Measurements from ENCODE around the gene PBX1. TPM values are rescaled to one million over a fixed set of nuclear protein-coding genes. Genes with fewer than 3 reads are reported as not detected.

Gene PBX1
- total and polyA plus RNA-seq, 2 experiments from 2014 or later = 14.8 to 61.6 TPM

DNA sequence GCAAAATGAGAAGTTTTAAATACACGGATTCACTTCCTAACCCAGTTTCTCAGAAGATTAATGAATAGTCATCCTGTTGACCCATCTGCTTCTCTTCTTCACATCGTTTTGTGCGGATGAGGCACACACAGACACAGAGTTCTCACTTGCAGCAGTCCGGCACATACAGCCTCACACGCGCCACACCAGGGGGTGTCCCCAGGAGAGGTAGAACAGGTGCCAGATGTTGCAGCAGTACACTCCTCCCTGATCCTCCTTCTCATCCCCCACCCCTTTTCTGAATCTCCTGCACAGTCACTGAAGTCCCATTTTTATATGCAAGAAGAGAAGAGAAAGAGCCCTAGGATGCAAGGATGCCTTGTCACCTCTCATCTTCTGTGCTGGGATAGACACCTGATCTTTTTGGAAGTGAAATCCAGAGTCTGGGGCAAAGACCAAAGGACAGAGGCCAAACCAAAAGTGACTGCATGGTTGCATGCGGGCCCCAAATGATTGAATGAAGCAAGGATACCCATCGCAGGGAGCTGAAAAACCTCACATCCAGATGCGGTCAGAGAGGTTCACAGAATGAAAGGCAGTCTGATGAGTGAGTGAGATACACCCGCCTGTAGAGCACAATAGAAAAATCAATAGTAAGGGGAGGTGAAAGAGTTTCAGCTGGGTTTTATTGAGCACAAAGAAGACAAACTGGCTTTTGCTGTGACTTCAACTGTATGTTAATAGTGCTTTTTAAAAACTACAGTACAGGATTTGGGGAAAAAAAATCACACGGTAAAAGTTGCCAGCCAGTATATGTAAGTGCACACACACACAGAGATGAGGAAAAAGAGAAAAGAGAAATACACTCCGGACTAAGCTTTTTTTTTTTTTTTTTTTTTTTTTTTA lies 28.9 kb downstream of the PBX1 start:
- Histone ChIP-seq H3K36me3 (replicated peaks; ENCODE audit: insufficient read depth, low read depth) (no peaks in the 10 kb centered on the region), H3K4me3 (no peak overlapping the region), H3K4me2 (peak overlapping the region; percentile 73), H4K20me1 (ENCODE audit: insufficient read depth, poor library complexity, severe bottlenecking) (no peaks in the 10 kb centered on the region), H3K9me3 (ENCODE audit: low read depth) (no peaks in the 10 kb centered on the region), H3K79me2 (peaks cover 77% of the 10 kb centered on the region), H3K27me3 (no peaks in the 10 kb centered on the region), H3K4me1 (ENCODE audit: insufficient read depth) (peaks cover 54% of the 10 kb centered on the region), H2AFZ (no peak overlapping the region), H3K27ac (peak overlapping the region; percentile 92), H3K9me2 (replicated peaks; ENCODE audit: insufficient read depth) (no peaks in the 10 kb centered on the region)
- WGBS (ENCODE audit: low lambda C conversion rate, missing lambda C conversion rate) = 47% methylated on average over 12 of the region's 12 CpGs
- TF ChIP-seq, protein P1, sequence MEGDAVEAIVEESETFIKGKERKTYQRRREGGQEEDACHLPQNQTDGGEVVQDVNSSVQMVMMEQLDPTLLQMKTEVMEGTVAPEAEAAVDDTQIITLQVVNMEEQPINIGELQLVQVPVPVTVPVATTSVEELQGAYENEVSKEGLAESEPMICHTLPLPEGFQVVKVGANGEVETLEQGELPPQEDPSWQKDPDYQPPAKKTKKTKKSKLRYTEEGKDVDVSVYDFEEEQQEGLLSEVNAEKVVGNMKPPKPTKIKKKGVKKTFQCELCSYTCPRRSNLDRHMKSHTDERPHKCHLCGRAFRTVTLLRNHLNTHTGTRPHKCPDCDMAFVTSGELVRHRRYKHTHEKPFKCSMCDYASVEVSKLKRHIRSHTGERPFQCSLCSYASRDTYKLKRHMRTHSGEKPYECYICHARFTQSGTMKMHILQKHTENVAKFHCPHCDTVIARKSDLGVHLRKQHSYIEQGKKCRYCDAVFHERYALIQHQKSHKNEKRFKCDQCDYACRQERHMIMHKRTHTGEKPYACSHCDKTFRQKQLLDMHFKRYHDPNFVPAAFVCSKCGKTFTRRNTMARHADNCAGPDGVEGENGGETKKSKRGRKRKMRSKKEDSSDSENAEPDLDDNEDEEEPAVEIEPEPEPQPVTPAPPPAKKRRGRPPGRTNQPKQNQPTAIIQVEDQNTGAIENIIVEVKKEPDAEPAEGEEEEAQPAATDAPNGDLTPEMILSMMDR (IDR thresholded peaks at IDR 0.05; ENCODE audit: poor library complexity) = no peak
- TF ChIP-seq EZH2 (IDR thresholded peaks at IDR 0.05; ENCODE audit: borderline replicate concordance) (no peak), EZH2phosphoT487 (IDR thresholded peaks at IDR 0.05; ENCODE audit: low read depth, severe bottlenecking, unreplicated experiment) (no peak)
- no peak for DNase-seq (ENCODE audit: low spot score)

DNA sequence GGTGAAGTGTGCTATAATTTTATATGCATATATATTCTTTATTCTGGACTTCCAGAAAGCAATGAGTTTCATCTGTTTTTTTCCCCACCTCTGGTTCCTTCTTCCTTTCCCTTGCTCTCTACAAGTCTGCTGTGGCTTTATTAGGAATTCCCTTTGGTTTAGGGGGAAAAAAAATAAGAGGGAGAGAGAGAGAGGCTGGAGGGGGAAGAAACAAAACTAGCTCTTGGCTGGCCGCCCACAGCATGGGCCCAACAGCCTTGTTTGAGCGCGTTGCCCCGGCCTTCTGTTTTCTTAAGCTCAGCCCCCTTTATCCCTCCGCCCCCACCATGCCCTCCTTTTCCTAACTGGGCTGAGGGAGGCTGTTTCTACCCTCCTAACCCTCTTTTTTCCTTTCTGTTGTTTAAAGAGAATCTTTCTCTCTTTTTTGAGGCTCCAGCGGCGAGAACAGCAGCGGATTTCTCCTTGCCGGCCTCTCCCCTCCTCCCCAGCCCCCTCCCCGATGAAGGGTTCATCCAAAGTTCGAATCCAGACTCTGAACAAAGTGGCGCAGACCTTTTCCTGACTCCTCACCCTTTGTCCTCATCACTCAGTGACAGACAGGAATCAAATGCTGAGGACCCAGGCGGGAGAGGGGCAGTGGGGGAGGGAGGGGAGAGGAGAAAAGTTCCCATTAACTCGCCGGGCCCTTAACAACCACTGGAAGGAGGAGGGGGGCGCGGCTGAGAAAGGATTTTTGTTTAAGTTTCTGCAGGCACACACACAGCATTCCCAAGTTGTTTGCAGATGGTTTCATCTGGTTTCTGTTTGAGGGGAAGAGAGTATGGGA lies 29.7 kb downstream of the PBX1 start:
- Histone ChIP-seq H3K27me3 (no peaks in the 10 kb centered on the region), H2AFZ (peak overlapping the region; percentile 24), H3K27ac (peak overlapping the region; percentile 92), H3K4me1 (ENCODE audit: insufficient read depth) (peaks cover 54% of the 10 kb centered on the region), H3K4me3 (no peak overlapping the region), H3K4me2 (peak overlapping the region; percentile 73), H3K36me3 (replicated peaks; ENCODE audit: insufficient read depth, low read depth) (no peaks in the 10 kb centered on the region), H4K20me1 (ENCODE audit: insufficient read depth, poor library complexity, severe bottlenecking) (no peaks in the 10 kb centered on the region), H3K79me2 (peaks cover 77% of the 10 kb centered on the region), H3K9me2 (replicated peaks; ENCODE audit: insufficient read depth) (no peaks in the 10 kb centered on the region), H3K9me3 (ENCODE audit: low read depth) (no peaks in the 10 kb centered on the region)
- TF ChIP-seq EZH2phosphoT487 (IDR thresholded peaks at IDR 0.05; ENCODE audit: low read depth, severe bottlenecking, unreplicated experiment) (no peak), EZH2 (IDR thresholded peaks at IDR 0.05; ENCODE audit: borderline replicate concordance) (no peak)
- TF ChIP-seq, protein P1 (IDR thresholded peaks at IDR 0.05; ENCODE audit: poor library complexity) = no peak
- WGBS (ENCODE audit: low lambda C conversion rate, missing lambda C conversion rate) = 3% methylated on average over 13 of the region's 17 CpGs
- peak; percentile 83 for DNase-seq (ENCODE audit: low spot score)

DNA sequence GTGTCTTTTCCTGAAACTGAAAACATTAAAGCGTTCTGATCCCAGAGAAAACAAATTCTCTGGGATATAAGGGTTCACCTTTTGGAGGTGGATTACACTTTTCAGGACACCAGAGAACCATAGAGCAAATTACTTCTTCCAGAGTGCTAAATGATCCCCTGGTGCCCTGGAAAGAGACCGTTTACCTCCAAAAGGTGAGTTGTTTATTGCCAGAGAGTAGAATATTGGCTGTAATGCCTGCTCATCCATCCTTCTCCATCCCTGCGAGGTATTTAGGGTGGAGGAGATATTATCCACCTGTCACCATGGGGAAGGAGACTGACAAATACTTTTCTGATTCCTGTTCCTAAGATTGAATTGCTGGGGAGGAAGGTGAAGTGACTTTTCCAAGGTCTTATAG lies 30.4 kb downstream of the PBX1 start:
- Histone ChIP-seq H3K4me2 (peak overlapping the region; percentile 73), H3K4me3 (no peak overlapping the region), H3K4me1 (ENCODE audit: insufficient read depth) (peaks cover 54% of the 10 kb centered on the region), H3K27ac (peak overlapping the region; percentile 92), H3K9me3 (ENCODE audit: low read depth) (no peaks in the 10 kb centered on the region), H3K79me2 (peaks cover 77% of the 10 kb centered on the region), H3K27me3 (no peaks in the 10 kb centered on the region), H4K20me1 (ENCODE audit: insufficient read depth, poor library complexity, severe bottlenecking) (no peaks in the 10 kb centered on the region), H3K9me2 (replicated peaks; ENCODE audit: insufficient read depth) (no peaks in the 10 kb centered on the region), H3K36me3 (replicated peaks; ENCODE audit: insufficient read depth, low read depth) (no peaks in the 10 kb centered on the region), H2AFZ (no peak overlapping the region)
- TF ChIP-seq, protein P1 (IDR thresholded peaks at IDR 0.05; ENCODE audit: poor library complexity) = no peak
- TF ChIP-seq EZH2 (IDR thresholded peaks at IDR 0.05; ENCODE audit: borderline replicate concordance) (no peak), EZH2phosphoT487 (IDR thresholded peaks at IDR 0.05; ENCODE audit: low read depth, severe bottlenecking, unreplicated experiment) (no peak)
- no peak for DNase-seq (ENCODE audit: low spot score)
- 18% methylated on average over 3 of the region's 3 CpGs for WGBS (ENCODE audit: low lambda C conversion rate, missing lambda C conversion rate)
